DMS153 (cell line): ENCODE measurements around the gene ITIH3.

Experiments
- DNase-seq: peaks from one replicate; lab custom pipeline; 2025; lab: John Stamatoyannopoulos, UW

ITIH3 gene

DNA sequence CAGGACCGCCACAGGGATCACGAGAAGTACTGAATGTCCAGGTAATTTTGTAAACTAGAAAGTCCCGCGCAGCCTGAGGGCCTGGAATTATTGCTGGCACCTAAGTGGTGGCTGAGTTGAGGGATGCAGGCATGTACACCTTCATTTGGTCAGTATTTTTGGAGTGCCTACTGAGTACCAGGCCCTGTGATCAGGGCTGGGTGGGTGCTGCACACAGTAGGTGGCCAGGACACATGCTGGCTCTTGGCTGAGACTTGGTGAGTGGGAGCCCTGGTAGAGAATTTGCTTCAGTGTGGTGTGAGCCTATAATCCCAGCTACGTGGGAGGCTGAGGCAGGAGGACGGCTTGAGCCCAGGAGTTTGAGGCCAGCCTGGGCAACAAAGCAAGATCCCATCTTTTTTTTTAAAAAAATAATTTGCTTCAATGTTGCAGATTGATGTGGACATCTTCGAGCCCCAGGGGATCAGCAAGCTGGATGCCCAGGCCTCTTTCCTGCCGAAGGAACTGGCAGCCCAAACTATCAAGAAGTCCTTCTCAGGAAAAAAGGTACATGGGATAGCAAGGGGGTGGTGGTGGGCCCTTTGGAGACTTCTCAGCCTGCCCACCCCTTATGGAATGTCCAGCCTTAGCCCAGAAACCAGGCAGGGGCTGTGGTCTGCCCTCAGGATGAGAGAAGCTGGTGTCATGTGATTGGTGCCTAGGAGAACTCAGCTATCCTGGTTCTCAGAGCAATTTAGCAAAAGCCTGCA is 14.6 kb upstream of the ITIH3 start:
- DNase-seq: no peak

DNA sequence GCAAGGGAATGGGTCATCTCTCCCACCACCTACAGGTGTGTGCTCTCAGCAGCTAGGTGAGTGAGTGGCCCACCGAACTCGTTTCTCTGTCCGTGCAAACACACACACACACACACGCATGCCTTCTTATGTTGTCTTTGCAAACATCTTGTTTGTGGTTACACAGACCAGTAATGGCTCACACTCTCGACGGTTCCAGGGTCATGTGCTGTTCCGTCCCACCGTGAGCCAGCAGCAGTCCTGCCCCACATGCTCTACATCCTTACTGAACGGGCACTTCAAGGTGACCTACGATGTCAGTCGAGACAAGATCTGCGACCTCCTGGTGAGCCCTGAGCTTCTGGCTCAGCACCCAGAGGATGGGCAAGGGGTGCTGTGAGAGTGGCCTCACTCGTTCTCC is 12.9 kb upstream of the ITIH3 start:
- no peak for DNase-seq

GRCh38 chr3:52782412-52783210 is 12.0 kb upstream of the ITIH3 start:
- DNase-seq: no peak

- no peak for DNase-seq
Observed at GRCh38 chr3:52783211-52783555, 11.4 kb upstream of the ITIH3 start.

- DNase-seq: no peak
Observed at GRCh38 chr3:52784021-52784621, 10.5 kb upstream of the ITIH3 start.

DNA sequence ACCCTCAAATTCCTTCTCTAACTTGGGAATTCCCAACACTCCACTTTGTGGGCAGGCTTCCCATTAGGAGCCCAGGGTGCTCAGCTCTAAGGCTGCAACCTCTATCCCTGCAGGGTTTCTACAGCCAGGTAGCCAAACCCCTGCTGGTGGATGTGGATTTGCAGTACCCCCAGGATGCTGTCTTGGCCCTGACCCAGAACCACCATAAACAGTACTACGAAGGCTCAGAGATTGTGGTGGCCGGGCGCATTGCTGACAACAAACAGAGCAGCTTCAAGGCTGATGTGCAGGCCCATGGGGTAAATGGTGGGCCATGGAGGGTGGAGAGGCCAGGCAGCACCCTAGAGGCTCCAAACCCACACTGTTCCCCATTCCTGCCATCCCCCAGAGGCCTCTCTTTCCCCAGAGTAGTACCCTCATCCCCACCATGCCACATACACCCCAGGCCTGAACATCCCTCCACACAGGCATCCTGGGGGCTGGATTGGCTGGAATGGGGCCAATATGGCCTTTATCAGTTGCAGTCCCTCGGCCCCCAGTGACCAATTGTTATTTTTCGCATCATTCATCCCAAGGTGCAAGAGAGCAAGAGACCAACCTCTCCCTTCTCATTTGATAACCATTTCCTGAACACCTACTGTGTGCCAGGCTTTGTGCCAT is 9.5 kb upstream of the ITIH3 start:
- DNase-seq: no peak

GRCh38 chr3:52786330-52787215 is 8.0 kb upstream of the ITIH3 start:
- DNase-seq: no peak

DNA sequence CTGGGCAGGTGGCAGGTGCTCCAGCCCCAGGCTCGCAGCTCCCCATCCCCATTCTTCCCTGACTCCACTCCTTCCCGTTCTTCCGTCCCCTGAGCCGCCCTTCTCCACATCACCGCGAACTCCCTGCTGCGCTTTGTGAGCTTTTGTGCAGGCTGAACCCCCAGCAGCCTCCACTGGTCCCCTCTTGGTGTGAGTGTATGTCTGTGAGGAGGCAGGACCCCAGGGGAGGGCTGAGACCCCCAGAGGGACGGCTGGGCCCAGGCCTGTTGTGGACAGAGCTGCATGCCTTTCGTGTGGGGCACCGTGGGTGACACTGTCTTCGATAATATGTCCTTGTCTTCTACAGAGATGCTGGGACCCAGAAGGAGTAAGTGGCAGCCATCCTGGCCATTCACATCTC is 7.3 kb upstream of the ITIH3 start:
- no peak for DNase-seq

DNA sequence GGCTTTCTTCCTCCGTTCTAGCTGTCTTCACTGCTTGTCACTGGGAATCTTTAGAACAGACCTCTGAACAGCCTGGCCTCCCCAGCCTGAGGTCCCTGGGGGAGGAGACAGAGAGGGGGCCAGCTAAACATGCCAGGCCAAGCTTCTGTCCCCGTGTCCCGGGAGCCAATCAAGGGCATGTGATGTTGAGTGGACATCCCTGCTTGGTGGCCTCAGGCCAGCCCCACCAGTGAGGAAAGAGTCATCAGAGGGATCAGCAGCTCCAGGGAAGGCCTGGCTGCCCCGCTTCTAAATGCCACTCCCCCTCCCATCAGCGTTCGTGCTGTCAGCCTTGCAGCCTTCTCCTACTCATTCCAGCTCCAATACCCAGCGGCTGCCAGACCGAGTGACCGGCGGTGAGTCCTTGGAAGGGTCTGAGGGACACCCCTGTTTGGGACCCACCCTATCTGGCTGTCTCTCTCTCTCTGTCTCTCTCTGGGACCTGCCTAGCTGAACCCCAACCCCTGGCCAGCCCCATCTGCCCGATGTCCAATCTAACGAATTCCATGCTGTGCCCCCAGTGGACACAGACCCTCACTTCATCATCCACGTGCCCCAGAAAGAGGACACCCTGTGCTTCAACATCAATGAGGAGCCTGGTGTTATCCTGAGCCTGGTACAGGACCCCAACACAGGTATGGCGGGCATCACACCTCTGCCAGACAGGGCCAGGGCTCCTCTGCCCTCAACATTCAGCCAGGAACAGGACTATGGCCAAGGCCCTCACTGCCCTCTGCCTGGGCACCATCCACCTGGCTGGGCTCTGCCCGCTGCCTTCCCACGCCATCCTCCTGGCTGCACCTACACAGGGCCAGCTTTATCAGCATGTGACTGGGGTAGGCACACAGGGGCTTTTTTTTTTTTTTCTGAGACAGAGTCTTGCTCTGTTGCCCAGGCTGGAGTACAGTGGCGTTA is 6.6 kb upstream of the ITIH3 start:
- no peak for DNase-seq

GRCh38 chr3:52788890-52789745 is 5.5 kb upstream of the ITIH3 start:
- no peak for DNase-seq

- no peak for DNase-seq
Observed at GRCh38 chr3:52789746-52790040, 4.9 kb upstream of the ITIH3 start.

DNA sequence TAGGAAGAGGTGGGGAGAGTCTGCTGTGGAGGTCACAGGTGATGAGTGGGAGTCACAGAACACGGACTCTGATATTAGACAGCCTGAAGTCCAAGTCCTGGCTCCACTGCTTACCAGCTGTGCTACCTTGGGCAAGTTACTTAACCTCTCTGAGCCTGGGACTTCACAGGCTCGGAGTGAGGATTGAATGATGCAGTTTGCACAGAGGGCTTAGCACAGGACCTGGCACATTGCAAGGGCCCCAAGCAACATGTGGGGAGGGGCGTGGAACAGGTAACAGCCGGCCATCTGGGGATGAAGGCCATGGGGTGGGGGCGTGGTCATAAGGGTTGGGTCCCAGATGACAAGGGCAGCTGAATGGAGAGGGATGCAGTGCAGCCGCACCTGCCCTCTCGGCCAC is 4.3 kb upstream of the ITIH3 start:
- DNase-seq: no peak

DNA sequence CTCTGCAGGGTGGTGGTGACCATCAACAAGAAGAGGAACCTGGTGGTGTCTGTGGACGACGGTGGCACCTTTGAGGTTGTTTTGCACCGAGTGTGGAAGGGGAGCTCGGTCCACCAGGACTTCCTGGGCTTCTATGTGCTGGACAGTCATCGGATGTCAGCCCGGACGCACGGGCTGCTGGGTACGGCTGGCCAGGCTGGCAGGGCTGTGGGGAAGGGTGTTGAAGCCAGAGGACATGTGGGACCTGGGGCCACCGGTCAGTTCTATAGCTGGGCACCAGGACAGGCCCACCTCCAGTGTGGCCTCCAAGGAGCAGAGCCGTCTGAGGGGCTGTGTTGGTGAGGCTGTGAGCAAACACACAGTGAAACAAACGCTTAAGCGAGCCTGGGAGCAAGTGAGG is 3.9 kb upstream of the ITIH3 start:
- DNase-seq: no peak

DNA sequence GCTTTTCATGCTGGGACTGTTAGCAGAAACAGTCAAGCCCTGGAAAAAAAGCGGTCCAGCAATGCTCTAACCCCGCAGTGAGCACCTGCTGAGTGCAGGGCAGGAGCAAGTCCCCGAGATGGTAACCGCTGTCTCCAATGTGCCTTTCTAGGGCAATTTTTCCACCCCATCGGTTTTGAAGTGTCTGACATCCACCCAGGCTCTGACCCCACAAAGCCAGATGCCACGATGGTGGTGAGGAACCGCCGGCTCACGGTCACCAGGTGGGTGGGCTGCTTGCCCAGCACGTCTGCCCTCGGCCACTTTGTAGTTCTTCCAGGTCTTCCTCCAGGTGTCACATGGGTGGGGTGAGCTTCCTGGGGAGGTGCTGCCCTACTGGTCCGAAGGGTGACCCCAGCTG is 3.2 kb upstream of the ITIH3 start:
- DNase-seq: no peak

- DNase-seq: no peak
Observed at GRCh38 chr3:52791928-52792327, 2.7 kb upstream of the ITIH3 start.

DNA sequence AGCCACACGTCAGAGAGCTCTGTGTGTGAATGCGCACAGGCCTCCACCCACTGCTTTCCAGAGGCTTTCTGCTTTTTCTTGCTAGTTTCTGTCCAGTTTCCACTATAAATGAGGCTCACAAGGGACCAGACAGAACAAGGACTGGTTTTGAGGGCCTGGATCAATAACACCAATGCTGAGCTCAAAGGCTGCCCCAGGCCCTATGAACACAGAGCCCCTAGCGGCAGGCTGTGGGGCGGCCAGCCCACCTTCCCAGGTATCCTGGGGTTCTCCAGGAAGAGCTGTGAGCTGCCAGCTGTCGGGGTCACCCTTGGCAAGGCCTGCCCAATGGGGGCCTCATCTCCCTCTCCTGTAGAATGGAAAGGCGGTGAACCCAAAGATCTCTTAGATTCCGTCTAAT is 2.2 kb upstream of the ITIH3 start:
- no peak for DNase-seq

GRCh38 chr3:52792961-52793695 is 1.5 kb upstream of the ITIH3 start:
- DNase-seq: no peak

DNA sequence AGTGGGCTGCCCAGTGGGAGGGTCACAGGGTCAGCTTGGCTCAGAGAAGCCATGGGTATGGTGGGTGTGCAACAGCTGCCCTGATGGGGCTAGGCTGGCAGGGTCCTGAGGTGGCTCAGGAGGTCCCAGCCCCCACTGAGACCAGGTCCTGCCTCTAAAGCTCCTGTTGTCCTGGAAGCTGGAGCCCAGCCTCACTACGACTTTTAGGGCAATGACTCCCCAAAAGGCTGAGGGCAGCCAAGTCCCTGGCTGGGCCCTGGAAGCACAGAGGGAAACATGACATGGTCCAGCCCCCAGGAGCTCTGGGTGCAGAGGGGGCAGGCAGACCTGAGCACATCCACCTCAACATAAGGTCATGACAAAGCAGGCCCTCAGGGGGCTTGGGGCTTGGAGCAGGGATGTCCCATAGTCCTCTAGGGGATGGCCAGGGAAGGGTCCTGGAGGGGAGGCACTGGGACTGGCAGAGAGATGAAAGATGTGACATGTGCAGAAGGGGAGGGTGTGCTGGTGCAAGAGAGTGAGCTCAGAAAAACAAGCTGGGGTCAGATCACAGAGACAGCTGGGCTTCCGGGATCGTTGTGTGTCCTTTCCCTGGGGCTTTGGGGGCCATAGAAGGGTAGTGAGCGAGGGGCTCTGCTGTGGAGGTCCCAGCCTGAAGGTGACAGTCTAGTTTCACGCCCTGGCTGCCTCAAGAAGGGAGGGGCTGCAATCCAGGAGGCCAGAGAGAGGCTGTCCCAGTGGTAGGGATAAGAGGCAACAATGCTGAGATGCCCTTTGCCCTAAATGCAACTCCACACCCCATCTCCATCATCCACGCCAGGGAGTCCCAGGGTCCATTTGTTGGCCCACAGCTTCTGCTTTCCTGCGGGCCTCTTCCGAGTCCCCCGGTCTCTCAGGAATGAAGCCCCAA is 639 bp upstream of the ITIH3 start:
- no peak for DNase-seq
